Retinal pigment epithelial cell (primary cell): Measurements from ENCODE around the gene MSI2.

Experiments
- DNase-seq: peaks from one replicate; pipeline ENCODE4 v3.0.0-alpha.2; 2010; ENCODE audit warnings: low read depth
- H3K4me3 ChIP-seq: 2 replicates; pipeline ENCODE4 v1.5.1; 2011; ENCODE audit warnings: mild to moderate bottlenecking, low read length, control low read depth, moderate library complexity
- CTCF ChIP-seq: conservative IDR thresholded peaks from 2 replicates; pipeline ENCODE4 v1.5.1; 2011; ENCODE audit warnings: low read depth, low read length, control low read depth, inconsistent platforms

Gene MSI2

GRCh38 chr17:57455063-57455914 lies 199.0 kb downstream of the MSI2 start:
- DNase-seq = no peak
- no peak overlapping the region for H3K4me3 ChIP-seq
- no peak for TF ChIP-seq CTCF

- no peak for TF ChIP-seq CTCF
- DNase-seq = no peak
- no peak overlapping the region for H3K4me3 ChIP-seq
These were observed 200.3 kb downstream of the MSI2 start for GRCh38 chr17:57456622-57457021.

GRCh38 chr17:57457188-57457587 lies 200.9 kb downstream of the MSI2 start:
- TF ChIP-seq CTCF = no peak
- H3K4me3 ChIP-seq = no peak overlapping the region
- no peak for DNase-seq

- DNase-seq = no peak
- H3K4me3 ChIP-seq = no peak overlapping the region
- no peak for TF ChIP-seq CTCF
These were observed 202.5 kb downstream of the MSI2 start for GRCh38 chr17:57458718-57459285.

- no peak overlapping the region for H3K4me3 ChIP-seq
- peak; percentile 88 for DNase-seq
- peak; percentile 26 for TF ChIP-seq CTCF
These were observed 203.1 kb downstream of the MSI2 start for GRCh38 chr17:57459286-57459915.

GRCh38 chr17:57461082-57461481 lies 204.8 kb downstream of the MSI2 start:
- DNase-seq = peak; percentile 95
- no peak for TF ChIP-seq CTCF
- no peak overlapping the region for H3K4me3 ChIP-seq
